ENCODE data around the gene PDXK.

Gene PDXK

DNA sequence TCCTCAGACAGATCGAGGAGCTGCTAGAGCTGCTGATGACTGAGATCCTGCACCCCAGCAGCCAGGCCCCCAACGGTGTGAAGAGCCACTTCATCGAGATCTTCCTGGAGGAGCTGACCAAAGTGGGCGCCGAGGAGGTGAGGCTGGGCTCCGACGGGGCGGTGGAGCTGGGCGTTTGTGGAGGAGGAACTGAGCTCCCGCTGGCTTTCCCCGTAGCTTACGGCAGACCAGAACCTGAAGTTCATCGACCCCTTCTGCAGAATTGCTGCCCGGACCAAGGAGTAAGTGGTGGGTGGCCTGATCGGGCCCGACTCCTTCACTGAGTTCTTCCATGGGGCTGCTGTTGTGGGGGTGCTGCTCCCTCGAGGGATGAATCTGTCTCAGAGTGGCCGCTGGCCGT, 78.5 kb downstream of the PDXK start:
- Histone ChIP-seq H3K4me3 (ENCODE audit: low read depth, low read length) (no peak overlapping the region), H3K27me3 (no peaks in the 10 kb centered on the region), H3K4me1 (no peaks in the 10 kb centered on the region), H3K36me3 (peaks cover 95% of the 10 kb centered on the region), H3K9me3 (no peaks in the 10 kb centered on the region)
- TF ChIP-seq CTCF (IDR thresholded peaks at IDR 0.05; ENCODE audit: low read depth, low read length): no peak
- no peak for DNase-seq

DNA sequence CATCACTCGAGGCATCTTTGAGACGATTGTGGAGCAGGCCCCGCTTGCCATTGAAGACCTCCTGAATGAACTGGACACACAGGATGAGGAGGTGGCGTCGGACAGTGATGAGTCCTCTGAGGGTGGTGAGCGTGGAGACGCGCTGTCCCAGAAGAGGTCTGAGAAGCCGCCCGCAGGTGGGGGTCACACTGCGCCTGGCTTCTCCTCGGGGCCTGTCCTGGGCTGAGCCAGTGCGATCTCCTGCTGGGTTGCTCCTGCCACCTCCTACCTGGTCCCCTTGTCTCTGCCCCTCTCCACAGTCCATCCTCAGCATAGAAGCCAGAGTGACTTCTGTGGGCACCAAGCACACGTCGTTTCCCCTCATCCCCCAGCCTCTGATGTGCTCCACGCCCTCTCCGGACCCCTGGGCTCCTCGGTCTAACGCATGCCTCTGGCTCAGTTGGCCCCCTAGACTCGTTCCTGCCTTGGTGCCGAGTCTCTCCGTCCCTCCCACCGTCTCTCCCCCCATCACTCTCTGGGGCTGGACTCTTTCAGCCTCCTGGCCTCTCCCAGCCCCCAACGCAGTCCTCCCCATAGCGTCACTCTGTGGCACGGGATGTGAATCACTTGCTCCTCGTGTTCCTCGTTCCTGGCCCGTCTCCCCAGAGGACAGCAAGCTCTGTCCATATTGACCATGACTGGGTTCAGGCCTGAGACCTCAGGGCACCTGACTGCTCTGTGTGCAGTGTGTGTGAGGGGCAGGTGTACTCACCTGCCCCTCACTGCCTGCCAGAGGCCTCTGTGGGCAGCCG, 79.2 kb downstream of the PDXK start:
- H3K27me3 ChIP-seq: no peaks in the 10 kb centered on the region
- no peak for TF ChIP-seq CTCF (IDR thresholded peaks at IDR 0.05; ENCODE audit: low read depth, low read length)
- H3K9me3 ChIP-seq: no peaks in the 10 kb centered on the region
- DNase-seq: no peak
- H3K36me3 ChIP-seq: peaks cover 95% of the 10 kb centered on the region
- H3K4me1 ChIP-seq: no peaks in the 10 kb centered on the region
- H3K4me3 ChIP-seq (ENCODE audit: low read depth, low read length): no peak overlapping the region

DNA sequence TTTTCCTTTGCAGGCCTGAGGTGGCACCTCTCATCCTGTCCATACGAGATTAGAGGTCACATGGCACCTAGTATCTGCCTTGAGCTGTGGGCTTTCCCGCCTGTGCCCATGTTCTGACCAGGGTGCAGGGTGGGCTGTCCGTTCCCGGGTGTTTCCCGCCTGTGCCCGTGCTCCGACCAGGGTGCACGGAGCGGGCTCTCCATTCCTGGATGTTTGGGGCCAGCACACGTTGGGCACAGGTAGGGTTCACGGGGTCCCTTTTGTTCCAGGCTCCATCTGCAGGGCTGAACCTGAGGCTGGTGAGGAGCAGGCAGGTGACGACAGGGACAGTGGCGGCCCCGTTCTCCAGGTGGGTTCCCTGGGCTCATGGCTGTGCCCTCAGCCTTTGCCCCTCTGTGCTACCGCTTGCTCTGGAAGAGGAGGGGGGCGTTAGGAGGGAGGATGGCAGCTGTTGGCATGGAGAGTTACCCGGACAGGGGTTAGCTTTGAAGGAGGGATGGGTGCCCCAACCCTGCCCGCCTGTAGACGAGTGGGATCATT, 80.4 kb downstream of the PDXK start:
- no peak for TF ChIP-seq CTCF (IDR thresholded peaks at IDR 0.05; ENCODE audit: low read depth, low read length)
- Histone ChIP-seq H3K36me3 (peaks cover 90% of the 10 kb centered on the region), H3K9me3 (no peaks in the 10 kb centered on the region), H3K4me1 (no peaks in the 10 kb centered on the region), H3K27me3 (no peaks in the 10 kb centered on the region), H3K4me3 (ENCODE audit: low read depth, low read length) (no peak overlapping the region)
- no peak for DNase-seq

- Histone ChIP-seq H3K27me3 (no peaks in the 10 kb centered on the region), H3K9me3 (no peaks in the 10 kb centered on the region), H3K36me3 (peaks cover 83% of the 10 kb centered on the region), H3K4me3 (ENCODE audit: low read depth, low read length) (no peak overlapping the region), H3K4me1 (no peaks in the 10 kb centered on the region)
- TF ChIP-seq CTCF (IDR thresholded peaks at IDR 0.05; ENCODE audit: low read depth, low read length): no peak
- DNase-seq: no peak
These were observed 81.2 kb downstream of the PDXK start for GRCh38 chr21:43800124-43800523.

DNA sequence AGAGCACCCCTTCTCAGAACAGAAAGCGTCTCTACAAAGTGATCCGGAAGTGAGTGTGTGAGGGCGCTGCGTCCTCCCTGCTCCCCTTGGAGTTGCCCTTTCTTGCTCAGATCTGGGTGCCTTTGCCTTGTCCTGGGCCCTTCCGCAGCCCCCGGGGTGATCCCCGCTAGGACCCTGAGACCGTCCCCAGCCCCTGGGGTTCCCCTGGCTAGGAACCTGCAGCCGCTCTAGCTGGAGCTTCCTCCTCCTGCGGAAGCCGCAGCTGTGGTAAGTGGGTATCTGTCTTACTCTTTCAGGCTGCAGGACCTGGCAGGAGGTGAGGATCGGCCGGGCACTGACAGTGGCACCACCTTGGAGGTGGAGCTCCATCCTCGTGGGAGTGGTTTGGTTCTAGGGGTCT, 81.6 kb downstream of the PDXK start:
- Histone ChIP-seq H3K36me3 (peaks cover 78% of the 10 kb centered on the region), H3K27me3 (no peaks in the 10 kb centered on the region), H3K4me1 (no peaks in the 10 kb centered on the region), H3K4me3 (ENCODE audit: low read depth, low read length) (no peak overlapping the region), H3K9me3 (no peaks in the 10 kb centered on the region)
- no peak for TF ChIP-seq CTCF (IDR thresholded peaks at IDR 0.05; ENCODE audit: low read depth, low read length)
- DNase-seq: no peak

Measured in BE2C (cell line).